Measurements from ENCODE around the gene PTRHD1.
"Not testable (repeated sequence)": the region's sequence is repeated elsewhere in the genome, so short reads cannot be mapped to it uniquely, and the experiment has no call there.

The PTRHD1 gene

GRCh38 chr2:24818721-24819167, 25.6 kb upstream of the PTRHD1 start:
- in situ Hi-C loops (cut with MboI; ENCODE audit: low pct_unique_long_range_greater_than_20kb, low sequenced_read_pairs): no loop called here
- no peak for DNase-seq

DNA sequence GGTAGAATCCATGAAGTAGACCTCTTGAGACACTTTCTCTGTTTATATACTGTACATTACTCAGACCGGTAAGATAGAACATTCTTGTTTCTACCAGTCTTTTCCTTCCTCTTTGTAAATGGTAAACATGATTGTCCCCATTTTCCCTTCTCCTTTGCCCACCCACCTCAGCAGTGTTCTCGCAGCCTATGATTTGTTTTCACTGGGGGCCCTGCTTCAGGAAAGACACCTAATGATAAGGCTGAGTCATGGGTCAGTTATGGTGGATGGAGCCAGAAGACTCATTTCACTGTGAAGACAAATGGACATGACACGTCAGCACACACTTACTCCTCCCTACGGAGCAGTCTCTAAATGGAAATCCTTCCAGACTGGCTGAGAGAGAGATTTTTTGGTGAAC, 23.7 kb upstream of the PTRHD1 start:
- no peak for DNase-seq
- in situ Hi-C loops (cut with MboI; ENCODE audit: low pct_unique_long_range_greater_than_20kb, low sequenced_read_pairs): no loop called here

- in situ Hi-C loops (cut with MboI; ENCODE audit: low pct_unique_long_range_greater_than_20kb, low sequenced_read_pairs): no loop called here
- no peak for DNase-seq
These were observed 23.2 kb upstream of the PTRHD1 start for GRCh38 chr2:24816404-24816803.

DNA sequence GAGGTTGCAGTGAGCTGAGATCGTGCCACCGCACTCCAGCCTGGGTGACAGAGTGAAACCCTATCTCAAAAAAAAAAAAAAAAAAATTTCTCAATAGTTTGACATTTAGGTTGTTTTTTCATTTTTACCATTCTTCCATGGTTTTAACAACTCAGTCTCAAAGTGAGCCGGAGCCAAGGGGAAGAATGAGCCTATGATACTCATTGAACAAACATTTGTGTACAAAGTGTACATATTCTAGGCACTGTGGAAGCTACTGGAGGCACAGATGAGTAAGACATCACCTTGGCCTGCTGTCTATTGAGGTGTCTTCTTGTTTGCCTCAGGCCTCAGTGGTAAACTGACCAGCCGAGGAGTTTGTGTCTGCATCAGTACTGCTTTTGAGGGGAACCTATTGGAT, 22.0 kb upstream of the PTRHD1 start:
- in situ Hi-C loops (cut with MboI; ENCODE audit: low pct_unique_long_range_greater_than_20kb, low sequenced_read_pairs): no loop called here
- no peak for DNase-seq

DNA sequence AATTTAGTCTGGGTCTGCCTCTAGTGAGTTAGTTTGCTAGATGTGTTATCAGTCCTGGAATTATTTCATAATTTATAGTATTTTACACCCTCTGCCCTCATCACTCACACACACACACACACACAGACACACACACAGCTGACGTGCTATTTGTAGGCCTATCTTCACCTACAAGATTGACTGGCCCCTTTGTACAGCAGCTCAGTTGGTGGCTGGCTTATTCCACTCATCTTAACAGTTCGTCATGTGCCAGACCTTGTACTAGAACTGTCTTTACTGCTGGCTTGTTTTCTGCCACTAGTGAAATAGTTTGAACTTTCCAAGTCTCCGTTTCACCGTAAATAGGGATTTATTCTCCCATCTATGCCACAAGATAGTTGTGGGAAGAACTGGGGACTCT, 21.3 kb upstream of the PTRHD1 start:
- DNase-seq: no peak
- in situ Hi-C loops (cut with MboI; ENCODE audit: low pct_unique_long_range_greater_than_20kb, low sequenced_read_pairs): no loop called here

GRCh38 chr2:24813691-24814137, 20.5 kb upstream of the PTRHD1 start:
- no peak for DNase-seq
- in situ Hi-C loops (cut with MboI; ENCODE audit: low pct_unique_long_range_greater_than_20kb, low sequenced_read_pairs): no loop called here

DNA sequence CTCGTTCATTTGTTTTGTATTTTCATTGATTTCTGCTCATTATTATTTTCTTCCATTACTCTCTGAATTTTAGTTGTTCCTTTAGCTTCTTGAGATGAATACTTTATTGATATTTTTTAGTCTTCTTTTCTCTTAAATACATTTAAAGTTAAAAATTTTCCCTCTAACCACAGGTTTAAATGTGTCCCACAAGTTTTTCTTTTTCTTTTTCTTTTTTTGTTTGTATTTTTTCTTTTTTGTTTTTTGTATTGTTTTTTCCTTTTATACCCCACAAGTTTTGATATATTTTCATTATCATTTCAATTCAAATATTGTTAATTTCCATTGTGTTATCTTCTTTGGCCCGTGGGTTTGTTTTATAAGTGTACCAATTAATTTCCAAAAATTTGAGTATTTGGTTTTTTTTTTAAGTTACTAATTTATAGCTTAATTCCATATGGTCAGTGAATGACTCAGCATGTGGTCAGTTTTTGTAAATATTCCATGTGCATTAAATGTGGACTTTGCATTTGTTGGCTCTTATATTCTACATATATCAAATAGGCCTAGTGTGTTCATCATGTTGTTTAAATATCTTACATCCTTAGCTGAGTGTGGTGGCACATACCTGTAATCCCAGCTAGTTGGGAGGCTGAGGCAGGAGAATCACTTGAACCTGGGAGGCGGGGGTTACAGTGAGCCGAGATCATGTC, 16.3 kb upstream of the PTRHD1 start:
- in situ Hi-C loops (cut with MboI; ENCODE audit: low pct_unique_long_range_greater_than_20kb, low sequenced_read_pairs): no loop called here
- DNase-seq: no peak

GRCh38 chr2:24806661-24807036, 13.5 kb upstream of the PTRHD1 start:
- in situ Hi-C loops (cut with MboI; ENCODE audit: low pct_unique_long_range_greater_than_20kb, low sequenced_read_pairs): no loop called here
- DNase-seq: no peak

DNA sequence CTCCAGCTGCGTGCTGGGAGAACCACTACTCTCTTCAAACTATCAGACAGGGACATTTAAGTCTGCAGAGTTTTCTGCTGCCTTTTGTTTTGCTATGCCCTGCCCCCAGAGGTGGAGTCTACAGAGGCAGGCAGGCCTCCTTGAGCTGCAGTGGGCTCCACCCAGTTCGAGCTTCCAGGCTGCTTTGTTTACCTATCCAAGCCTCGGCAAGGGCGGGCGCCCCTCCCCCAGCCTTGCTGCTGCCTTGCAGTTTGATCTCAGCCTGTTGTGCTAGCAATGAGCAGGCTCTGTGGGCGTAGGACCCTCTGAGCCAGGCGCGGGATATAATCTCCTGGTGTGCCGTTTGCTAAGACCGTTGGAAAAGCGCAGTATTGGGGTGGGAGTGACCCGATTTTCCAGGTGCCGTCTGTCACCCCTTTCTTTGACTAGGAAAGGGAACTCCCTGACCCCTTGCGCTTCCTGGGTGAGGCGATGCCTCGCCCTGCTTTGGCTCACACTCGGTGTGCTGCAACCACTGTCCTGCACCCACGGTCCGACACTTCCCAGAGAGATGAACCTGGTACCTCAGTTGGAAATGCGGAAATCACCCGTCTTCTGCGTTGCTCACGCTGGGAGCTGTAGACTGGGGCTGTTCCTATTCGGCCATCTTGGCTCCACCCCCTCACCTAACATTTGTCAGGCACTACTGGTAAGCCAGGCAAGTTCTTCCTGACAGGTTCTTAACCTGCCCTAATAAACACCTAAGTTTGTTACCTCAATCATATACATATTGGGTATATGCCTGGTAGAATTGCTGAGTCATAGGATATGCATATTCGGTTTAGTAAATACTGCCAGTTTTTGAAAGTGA, 12.8 kb upstream of the PTRHD1 start:
- in situ Hi-C loops (cut with MboI; ENCODE audit: low pct_unique_long_range_greater_than_20kb, low sequenced_read_pairs); DNase-seq: not testable (repeated sequence)

DNA sequence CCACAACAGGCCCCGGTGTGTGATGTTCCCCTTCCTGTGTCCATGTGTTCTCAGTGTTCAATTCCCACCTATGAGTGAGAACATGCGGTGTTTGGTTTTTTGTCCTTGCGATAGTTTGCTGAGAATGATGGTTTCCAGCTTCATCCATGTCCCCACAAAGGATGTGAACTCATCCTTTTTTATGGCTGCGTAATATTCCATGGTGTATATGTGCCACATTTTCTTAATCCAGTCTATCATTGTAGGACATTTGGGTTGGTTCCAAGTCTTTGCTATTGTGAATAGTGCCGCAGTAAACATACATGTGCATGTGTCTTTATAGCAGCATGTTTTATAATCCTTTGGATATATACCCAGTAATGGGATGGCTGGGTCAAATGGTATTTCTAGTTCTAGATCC, 7.3 kb upstream of the PTRHD1 start:
- DNase-seq; in situ Hi-C loops (cut with MboI; ENCODE audit: low pct_unique_long_range_greater_than_20kb, low sequenced_read_pairs): not testable (repeated sequence)

GRCh38 chr2:24797644-24798043, 4.5 kb upstream of the PTRHD1 start:
- no peak for DNase-seq
- in situ Hi-C loops (cut with MboI; ENCODE audit: low pct_unique_long_range_greater_than_20kb, low sequenced_read_pairs): no loop called here

- peak; percentile 49 for DNase-seq
- in situ Hi-C loops (cut with MboI; ENCODE audit: low pct_unique_long_range_greater_than_20kb, low sequenced_read_pairs): no loop called here
These were observed 707 bp upstream of the PTRHD1 start for GRCh38 chr2:24793761-24794435.

DNA sequence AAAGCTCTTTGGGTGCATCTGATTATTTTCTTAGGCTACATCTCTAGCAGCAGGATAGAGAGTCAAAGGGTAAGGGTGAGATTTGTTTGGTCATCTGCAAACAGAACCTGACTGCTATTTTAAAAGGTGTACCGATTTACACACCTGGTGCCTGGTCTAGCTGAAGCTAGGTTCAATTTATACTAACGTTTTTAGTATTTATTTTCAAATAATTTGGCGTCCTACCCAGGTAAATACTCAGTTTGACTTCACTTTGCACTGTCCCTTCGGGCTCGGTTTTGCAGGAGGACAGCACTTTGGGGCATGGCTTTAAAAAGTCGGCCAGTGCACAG, 683 bp downstream of the PTRHD1 start:
- in situ Hi-C loops (cut with MboI; ENCODE audit: low pct_unique_long_range_greater_than_20kb, low sequenced_read_pairs): no loop called here
- DNase-seq: no peak

DNA sequence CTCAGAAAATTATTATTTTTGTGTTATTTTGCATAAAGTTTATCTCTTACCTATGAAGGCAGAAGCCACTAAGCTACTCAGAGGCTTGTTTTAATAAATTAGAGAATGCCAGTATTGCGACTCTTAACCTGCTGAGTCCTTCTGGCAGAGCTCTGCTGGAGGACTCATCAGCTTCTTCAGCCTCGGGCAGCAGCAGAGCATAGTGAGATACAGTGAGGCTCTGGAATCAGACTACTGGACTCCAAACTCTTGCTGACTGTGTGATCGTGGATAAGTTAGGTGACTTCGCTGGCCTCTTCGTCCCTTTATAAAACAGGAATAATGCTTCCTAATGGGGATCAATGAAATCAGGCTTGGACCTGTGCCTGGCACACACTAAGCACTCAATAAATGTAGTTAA, 1.7 kb downstream of the PTRHD1 start:
- in situ Hi-C loops (cut with MboI; ENCODE audit: low pct_unique_long_range_greater_than_20kb, low sequenced_read_pairs): no loop called here
- DNase-seq: no peak

GRCh38 chr2:24788816-24789215, 4.4 kb downstream of the PTRHD1 start:
- no peak for DNase-seq
- in situ Hi-C loops (cut with MboI; ENCODE audit: low pct_unique_long_range_greater_than_20kb, low sequenced_read_pairs): no loop called here

DNA sequence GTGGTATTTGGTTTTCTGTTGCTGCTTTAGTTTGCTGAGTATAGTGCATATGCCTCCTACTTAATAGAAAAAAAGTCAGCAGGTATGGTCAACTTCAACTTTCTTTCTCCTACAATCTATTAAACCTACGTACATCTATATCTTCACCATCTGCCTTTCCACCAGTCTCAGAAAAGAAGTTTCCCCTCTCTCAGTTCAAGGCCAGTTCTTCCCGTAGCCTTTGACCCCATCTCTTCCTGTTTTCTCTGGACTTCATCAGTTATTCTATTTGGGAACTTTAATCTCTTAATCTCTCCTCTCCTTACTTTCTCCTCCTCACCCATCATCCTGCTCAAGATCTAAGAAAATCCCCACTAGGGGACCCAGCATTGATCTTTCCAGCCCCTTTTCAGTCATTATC, 5.7 kb downstream of the PTRHD1 start:
- in situ Hi-C loops (cut with MboI; ENCODE audit: low pct_unique_long_range_greater_than_20kb, low sequenced_read_pairs): no loop called here
- no peak for DNase-seq

GRCh38 chr2:24785671-24786321, 7.4 kb downstream of the PTRHD1 start:
- peak; percentile 86 for DNase-seq
- in situ Hi-C loops (cut with MboI; ENCODE audit: low pct_unique_long_range_greater_than_20kb, low sequenced_read_pairs): no loop called here

DNA sequence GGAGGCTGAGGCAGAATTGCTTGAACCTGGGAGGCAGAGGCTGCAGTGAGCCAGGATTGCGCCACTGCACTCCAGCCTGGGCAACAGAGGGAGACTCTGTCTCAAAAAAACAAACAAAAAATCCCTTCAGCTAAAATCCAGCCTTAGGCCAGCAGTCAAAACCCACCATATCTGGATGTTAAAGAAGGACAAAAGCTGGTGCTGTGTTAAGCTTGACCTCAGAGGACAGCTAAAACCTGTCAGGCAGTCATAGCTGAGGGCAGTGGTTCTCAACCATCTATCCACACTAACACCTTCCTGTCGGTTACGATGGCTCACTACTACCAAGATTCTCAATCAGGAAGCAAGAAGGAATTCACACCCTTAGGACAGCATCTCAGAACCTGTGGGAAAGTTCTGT, 9.6 kb downstream of the PTRHD1 start:
- in situ Hi-C loops (cut with MboI; ENCODE audit: low pct_unique_long_range_greater_than_20kb, low sequenced_read_pairs): no loop called here
- no peak for DNase-seq

DNA sequence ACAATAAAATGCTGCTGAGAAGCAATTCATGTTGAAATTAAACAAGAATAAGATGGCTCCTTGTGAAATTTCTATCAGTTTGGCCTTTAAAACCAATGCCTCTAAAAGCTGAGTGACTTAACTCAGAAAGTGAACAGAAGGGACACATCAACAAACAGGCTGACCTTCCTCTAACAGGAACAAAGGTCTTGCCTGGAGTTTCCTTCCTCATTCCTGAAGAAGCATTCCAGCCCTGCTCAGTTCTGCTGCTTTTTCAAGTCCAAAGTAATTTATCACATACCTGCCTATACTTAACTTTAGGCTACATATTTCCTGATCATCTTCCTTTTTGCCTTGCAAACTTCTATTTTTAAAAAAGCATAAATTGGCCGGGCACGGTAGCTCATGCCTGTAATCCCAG, 14.1 kb downstream of the PTRHD1 start:
- in situ Hi-C loops (cut with MboI; ENCODE audit: low pct_unique_long_range_greater_than_20kb, low sequenced_read_pairs): no loop called here
- DNase-seq: peak; percentile 21

GRCh38 chr2:24774373-24774772, 18.8 kb downstream of the PTRHD1 start:
- DNase-seq: no peak
- in situ Hi-C loops (cut with MboI; ENCODE audit: low pct_unique_long_range_greater_than_20kb, low sequenced_read_pairs): no loop called here

All from KBM-7 (cell line).